Glutamatergic neuron (in vitro differentiated cells): Measurements from ENCODE around the gene PPP1R12B. TPM values are rescaled to one million over a fixed set of nuclear protein-coding genes. Genes with fewer than 3 reads are reported as not detected.
"Not testable (repeated sequence)": the region's sequence is repeated elsewhere in the genome, so short reads cannot be mapped to it uniquely, and the experiment has no call there.

Source experiments
- DNase-seq: peaks from one replicate; pipeline ENCODE4 v3.0.0; 2022
- H3K27ac Mint-ChIP-seq: one replicate; pipeline ENCODE4 v1.8.0; 2020; ENCODE audit warnings: mild to moderate bottlenecking, mixed read lengths, inconsistent platforms; ENCODE audit not compliant: unreplicated experiment
- H3K27me3 Mint-ChIP-seq: one replicate; pipeline ENCODE4 v1.8.0; 2020; ENCODE audit warnings: mild to moderate bottlenecking, moderate library complexity, mixed read lengths, inconsistent platforms; ENCODE audit not compliant: unreplicated experiment
- H3K36me3 Mint-ChIP-seq: one replicate; pipeline ENCODE4 v1.8.0; 2020; ENCODE audit warnings: mild to moderate bottlenecking, mixed read lengths, inconsistent platforms; ENCODE audit not compliant: unreplicated experiment
- H3K4me1 Mint-ChIP-seq: one replicate; pipeline ENCODE4 v1.8.0; 2020; ENCODE audit warnings: mild to moderate bottlenecking, low read depth, mixed read lengths, inconsistent platforms; ENCODE audit not compliant: unreplicated experiment
- H3K4me3 Mint-ChIP-seq: one replicate; pipeline ENCODE4 v1.8.0; 2020; ENCODE audit warnings: mild to moderate bottlenecking, mixed read lengths, inconsistent platforms; ENCODE audit not compliant: unreplicated experiment
- H3K9me3 Mint-ChIP-seq: one replicate; pipeline ENCODE4 v1.8.0; 2020; ENCODE audit warnings: mild to moderate bottlenecking, moderate library complexity, mixed read lengths, inconsistent platforms; ENCODE audit not compliant: unreplicated experiment
- CTCF ChIP-seq: fragments of 200-600 bp; sonication (generic); IDR thresholded peaks from one replicate; pipeline ENCODE4 v1.5.0; 2021; ENCODE audit not compliant: partially characterized antibody, unreplicated experiment
- total RNA-seq: library from RNA; stranded (reverse); fragmentation: NEBNext Ultra II Directional; extraction: Animal tissue kit (Norgen Biotek cat#: 25700); gene quantifications from one replicate; pipeline ENCODE4 v1.2.1, GENCODE V29; 2021; ENCODE audit not compliant: unreplicated experiment

Gene PPP1R12B
- total RNA-seq, 1 donor from 2014 or later = 37.3 TPM

- H3K36me3 Mint-ChIP-seq, H3K27ac Mint-ChIP-seq, H3K27me3 Mint-ChIP-seq, H3K4me1 Mint-ChIP-seq, H3K4me3 Mint-ChIP-seq, DNase-seq, H3K9me3 Mint-ChIP-seq: not testable (repeated sequence)
Measured at GRCh38 chr1:202530686-202531085, 182.2 kb downstream of the PPP1R12B start.

- peaks cover 6% of the 10 kb centered on the region for H3K4me1 Mint-ChIP-seq
- no peak for DNase-seq
- H3K4me3 Mint-ChIP-seq = no peak overlapping the region
- no peak for TF ChIP-seq CTCF
- H3K27me3 Mint-ChIP-seq = no peaks in the 10 kb centered on the region
- H3K36me3 Mint-ChIP-seq = no peaks in the 10 kb centered on the region
- no peaks in the 10 kb centered on the region for H3K9me3 Mint-ChIP-seq
- no peak overlapping the region for H3K27ac Mint-ChIP-seq
Measured at GRCh38 chr1:202531472-202531811, 182.9 kb downstream of the PPP1R12B start.

- DNase-seq, H3K4me3 Mint-ChIP-seq, H3K27ac Mint-ChIP-seq, H3K27me3 Mint-ChIP-seq, H3K4me1 Mint-ChIP-seq, H3K36me3 Mint-ChIP-seq, H3K9me3 Mint-ChIP-seq: not testable (repeated sequence)
Measured at GRCh38 chr1:202531812-202532616, 183.5 kb downstream of the PPP1R12B start.

- not testable (repeated sequence) for H3K27me3 Mint-ChIP-seq, H3K36me3 Mint-ChIP-seq, H3K4me3 Mint-ChIP-seq, DNase-seq, H3K4me1 Mint-ChIP-seq, H3K9me3 Mint-ChIP-seq, H3K27ac Mint-ChIP-seq
Measured at GRCh38 chr1:202539166-202539574, 190.7 kb downstream of the PPP1R12B start.

GRCh38 chr1:202539583-202539982, 191.1 kb downstream of the PPP1R12B start:
- not testable (repeated sequence) for H3K27me3 Mint-ChIP-seq, DNase-seq, H3K36me3 Mint-ChIP-seq, H3K4me3 Mint-ChIP-seq, H3K4me1 Mint-ChIP-seq, H3K27ac Mint-ChIP-seq, H3K9me3 Mint-ChIP-seq

GRCh38 chr1:202540014-202540413, 191.5 kb downstream of the PPP1R12B start:
- no peak overlapping the region for H3K4me3 Mint-ChIP-seq
- no peak for DNase-seq
- TF ChIP-seq CTCF = no peak
- peaks cover 2% of the 10 kb centered on the region for H3K9me3 Mint-ChIP-seq
- H3K27me3 Mint-ChIP-seq = peaks cover 3% of the 10 kb centered on the region
- no peak overlapping the region for H3K27ac Mint-ChIP-seq
- H3K4me1 Mint-ChIP-seq = peaks cover 2% of the 10 kb centered on the region
- no peaks in the 10 kb centered on the region for H3K36me3 Mint-ChIP-seq

- Mint-ChIP-seq H3K36me3 (no peaks in the 10 kb centered on the region), H3K9me3 (peaks cover 2% of the 10 kb centered on the region), H3K27ac (no peak overlapping the region), H3K4me3 (no peak overlapping the region), H3K4me1 (peaks cover 3% of the 10 kb centered on the region), H3K27me3 (peaks cover 3% of the 10 kb centered on the region)
- no peak for DNase-seq
- TF ChIP-seq CTCF = no peak
Measured at GRCh38 chr1:202540448-202540847, 191.9 kb downstream of the PPP1R12B start.

- not testable (repeated sequence) for H3K4me1 Mint-ChIP-seq, DNase-seq, H3K4me3 Mint-ChIP-seq, H3K27me3 Mint-ChIP-seq, H3K27ac Mint-ChIP-seq, H3K9me3 Mint-ChIP-seq, H3K36me3 Mint-ChIP-seq
Measured at GRCh38 chr1:202540858-202541257, 192.4 kb downstream of the PPP1R12B start.

GRCh38 chr1:202542415-202542814, 193.9 kb downstream of the PPP1R12B start:
- H3K36me3 Mint-ChIP-seq, H3K4me1 Mint-ChIP-seq, H3K27me3 Mint-ChIP-seq, H3K9me3 Mint-ChIP-seq, DNase-seq, H3K27ac Mint-ChIP-seq, H3K4me3 Mint-ChIP-seq: not testable (repeated sequence)

- H3K4me3 Mint-ChIP-seq, H3K36me3 Mint-ChIP-seq, H3K27ac Mint-ChIP-seq, H3K27me3 Mint-ChIP-seq, H3K9me3 Mint-ChIP-seq, DNase-seq, H3K4me1 Mint-ChIP-seq: not testable (repeated sequence)
Measured at GRCh38 chr1:202543537-202543936, 195.0 kb downstream of the PPP1R12B start.
